ENCODE results near the gene SLC5A2.

GRCh38 chr16:31470615-31471014 lies 12.3 kb upstream of the SLC5A2 start:
- TF ChIP-seq REST (IDR thresholded peaks at IDR 0.05; ENCODE audit: insufficient read depth in 1 of 2, low read depth in 2 of 2, low read length in 2 of 2) (no peak), POLR2AphosphoS5 (IDR thresholded peaks at IDR 0.05; ENCODE audit: low read depth, low read length) (no peak), TAF1 (IDR thresholded peaks at IDR 0.05; ENCODE audit: borderline replicate concordance, insufficient read depth, low read length) (no peak)

Data from PFSK-1 (cell line).